HEK293 (cell line): ENCODE data around the gene WFS1.

Experiments used
- CTCF ChIA-PET: fragments of 350-600 bp; formaldehyde crosslinking; extraction: SDS; loops from one replicate; lab custom pipeline; 2021; ENCODE audit warnings: antibody characterized with exemption; lab: Yijun Ruan, JAX
- POLR2A ChIA-PET: fragments of 300-600 bp; formaldehyde crosslinking; extraction: SDS; loops from one replicate; lab custom pipeline; 2020; ENCODE audit warnings: antibody characterized with exemption, inconsistent platforms; lab: Yijun Ruan, JAX
- H3K27ac ChIP-seq: fragments of 200-500 bp; sonication (Bioruptor generic); 2 replicates; pipeline ENCODE4 v1.5.1; 2014; ENCODE audit warnings: low read depth, low read length, control low read depth, inconsistent platforms; ENCODE audit errors: extremely low read depth
- H3K36me3 ChIP-seq, 2 experiments: fragments of 200-500 bp in 1 of 2; sonication (Bioruptor generic) in 1 of 2; 1 replicate in 1 of 2; 2 replicates in 1 of 2; pipeline ENCODE4 v1.5.1; 2014 to 2017; ENCODE audit warnings: inconsistent platforms in 2 of 2, low read length in 2 of 2; ENCODE audit not compliant: control insufficient read depth in 2 of 2, insufficient read depth in 1 of 2
- H3K4me1 ChIP-seq: fragments of 200-500 bp; sonication (Bioruptor generic); 2 replicates; pipeline ENCODE4 v1.5.1; 2014; ENCODE audit warnings: mild to moderate bottlenecking, low read length, inconsistent platforms; ENCODE audit not compliant: control insufficient read depth, insufficient read depth
- H3K4me3 ChIP-seq: 2 replicates; pipeline ENCODE4 v1.5.1; 2011; ENCODE audit warnings: low read depth, mild to moderate bottlenecking, control low read depth, low read length, moderate library complexity
- H3K9me3 ChIP-seq: fragments of 200-500 bp; sonication (Bioruptor generic); 2 replicates; pipeline ENCODE4 v1.5.1; 2014; ENCODE audit warnings: low read depth, low read length, inconsistent platforms; ENCODE audit not compliant: control insufficient read depth, insufficient read depth
- FEZF1 ChIP-seq: fragments of 450-650 bp; formaldehyde crosslinking; IDR thresholded peaks from 2 replicates; pipeline ENCODE4 v1.5.1; 2016; ENCODE audit warnings: missing biosample characterization, missing genetic modification characterization
- MEIS1 ChIP-seq: sonication (generic); formaldehyde crosslinking; IDR thresholded peaks from 2 replicates; pipeline ENCODE4 v1.8.1; 2022; ENCODE audit warnings: missing genetic modification reagents, mild to moderate bottlenecking, borderline replicate concordance
- ZBTB21 ChIP-seq: fragments of 450-650 bp; formaldehyde crosslinking; IDR thresholded peaks from 2 replicates; pipeline ENCODE4 v1.5.1; 2017; ENCODE audit warnings: missing biosample characterization, missing genetic modification characterization
- ZNF2 ChIP-seq: fragments of 450-650 bp; formaldehyde crosslinking; IDR thresholded peaks from 2 replicates; pipeline ENCODE4 v1.5.1; 2016; ENCODE audit warnings: missing biosample characterization, missing genetic modification characterization
- ZNF202 ChIP-seq: fragments of 450-650 bp; formaldehyde crosslinking; IDR thresholded peaks from 2 replicates; pipeline ENCODE4 v1.5.1; 2016; ENCODE audit warnings: missing biosample characterization, missing genetic modification characterization, borderline replicate concordance
- ZNF211 ChIP-seq: fragments of 450-650 bp; formaldehyde crosslinking; IDR thresholded peaks from 2 replicates; pipeline ENCODE4 v1.5.1; 2016; ENCODE audit warnings: low read depth, missing biosample characterization, missing genetic modification characterization
- ZNF223 ChIP-seq: fragments of 450-650 bp; formaldehyde crosslinking; IDR thresholded peaks from 2 replicates; pipeline ENCODE4 v1.5.1; 2016; ENCODE audit warnings: missing biosample characterization, missing genetic modification characterization
- ZNF324 ChIP-seq: fragments of 450-650 bp; formaldehyde crosslinking; IDR thresholded peaks from 2 replicates; pipeline ENCODE4 v1.5.1; 2016; ENCODE audit warnings: missing biosample characterization, missing genetic modification characterization
- ZNF510 ChIP-seq: fragments of 450-650 bp; formaldehyde crosslinking; IDR thresholded peaks from 2 replicates; pipeline ENCODE4 v1.5.1; 2018; ENCODE audit warnings: mild to moderate bottlenecking, missing genetic modification characterization, missing biosample characterization; ENCODE audit not compliant: insufficient replicate concordance
- ZNF529 ChIP-seq: fragments of 450-650 bp; formaldehyde crosslinking; IDR thresholded peaks from 2 replicates; pipeline ENCODE4 v1.5.1; 2017; ENCODE audit warnings: missing genetic modification characterization, missing biosample characterization; ENCODE audit not compliant: insufficient replicate concordance
- ZNF670 ChIP-seq: fragments of 450-650 bp; formaldehyde crosslinking; IDR thresholded peaks from 2 replicates; pipeline ENCODE4 v1.5.1; 2016; ENCODE audit warnings: missing biosample characterization, missing genetic modification characterization, low read depth
- ZNF830 ChIP-seq: fragments of 450-650 bp; IDR thresholded peaks from 2 replicates; pipeline ENCODE4 v1.5.0; 2018; ENCODE audit warnings: missing biosample characterization, missing genetic modification characterization, low read depth, mild to moderate bottlenecking, moderate library complexity
- TF ChIP-seq, protein P1 (sequence below): fragments of 450-650 bp; formaldehyde crosslinking; IDR thresholded peaks from 2 replicates; pipeline ENCODE4 v1.5.1; 2017; ENCODE audit warnings: missing biosample characterization, mild to moderate bottlenecking, missing genetic modification characterization, moderate library complexity
- TF ChIP-seq, protein P2 (sequence below): fragments of 450-650 bp; formaldehyde crosslinking; IDR thresholded peaks from 2 replicates; pipeline ENCODE4 v1.5.1; 2017; ENCODE audit warnings: missing biosample characterization, missing genetic modification characterization
- TF ChIP-seq, protein P3 (sequence below): fragments of 450-650 bp; formaldehyde crosslinking; IDR thresholded peaks from 2 replicates; pipeline ENCODE4 v1.5.1; 2016; ENCODE audit warnings: missing biosample characterization, missing genetic modification characterization, borderline replicate concordance
- TF ChIP-seq, protein P4 (sequence below): fragments of 450-650 bp; formaldehyde crosslinking; IDR thresholded peaks from 2 replicates; pipeline ENCODE4 v1.5.1; 2016; ENCODE audit warnings: missing biosample characterization, missing genetic modification characterization
- TF ChIP-seq, protein P5 (sequence below): fragments of 450-650 bp; IDR thresholded peaks from 2 replicates; pipeline ENCODE4 v1.5.1; 2018; ENCODE audit warnings: missing biosample characterization, mild to moderate bottlenecking, missing genetic modification characterization

Gene WFS1

DNA sequence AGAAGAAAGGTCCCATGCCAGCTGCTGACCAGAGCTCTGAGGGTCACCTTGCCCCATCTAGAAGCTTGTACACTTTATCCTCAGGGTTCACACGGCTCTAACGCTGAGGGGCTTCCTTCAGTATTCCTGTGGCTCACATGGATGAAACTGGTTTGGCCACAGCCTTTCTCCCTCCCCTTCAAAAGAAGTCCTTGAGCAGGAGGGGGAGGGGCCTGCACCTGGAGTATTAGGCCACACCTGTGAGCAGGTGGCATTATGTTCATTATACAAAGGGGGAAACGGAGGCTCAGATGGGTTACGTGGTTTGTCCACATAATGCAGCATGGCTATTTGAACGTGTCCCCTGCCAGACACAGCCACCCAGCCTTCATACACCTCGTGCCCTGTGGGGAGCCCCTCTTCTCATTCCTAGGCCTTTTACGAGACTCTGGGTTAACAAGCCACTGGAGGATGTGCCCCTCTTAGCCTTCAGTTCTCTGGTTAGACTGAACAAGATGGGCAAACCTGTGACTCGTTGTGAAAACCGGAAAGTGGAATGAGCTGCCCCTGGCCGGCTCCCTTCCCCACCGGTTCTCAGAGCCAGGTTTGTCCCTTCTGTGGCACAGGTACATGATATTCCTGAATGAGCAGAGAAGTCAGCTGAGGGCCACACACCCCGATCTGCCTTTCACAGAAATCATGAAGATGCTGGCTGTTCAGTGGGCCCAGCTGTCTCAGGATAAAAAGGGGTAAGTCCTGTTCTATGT, 42.1 kb upstream of the WFS1 start:
- Histone ChIP-seq H3K27ac (no peak overlapping the region), H3K4me3 (no peak overlapping the region), H3K9me3 (no peaks in the 10 kb centered on the region), H3K4me1 (no peaks in the 10 kb centered on the region), H3K36me3 (no peaks in the 10 kb centered on the region)
- ChIA-PET CTCF (interaction anchor here (1.2 kb wide), 1 partner anchor 100 kb away, joined by 4 read pairs; no protein-coding TSS in a partner anchor), POLR2A (no interaction called here)
- TF ChIP-seq, protein P1, sequence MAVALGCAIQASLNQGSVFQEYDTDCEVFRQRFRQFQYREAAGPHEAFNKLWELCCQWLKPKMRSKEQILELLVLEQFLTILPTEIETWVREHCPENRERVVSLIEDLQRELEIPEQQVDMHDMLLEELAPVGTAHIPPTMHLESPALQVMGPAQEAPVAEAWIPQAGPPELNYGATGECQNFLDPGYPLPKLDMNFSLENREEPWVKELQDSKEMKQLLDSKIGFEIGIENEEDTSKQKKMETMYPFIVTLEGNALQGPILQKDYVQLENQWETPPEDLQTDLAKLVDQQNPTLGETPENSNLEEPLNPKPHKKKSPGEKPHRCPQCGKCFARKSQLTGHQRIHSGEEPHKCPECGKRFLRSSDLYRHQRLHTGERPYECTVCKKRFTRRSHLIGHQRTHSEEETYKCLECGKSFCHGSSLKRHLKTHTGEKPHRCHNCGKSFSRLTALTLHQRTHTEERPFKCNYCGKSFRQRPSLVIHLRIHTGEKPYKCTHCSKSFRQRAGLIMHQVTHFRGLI (tag by site-specific recombination) = no peak
- TF ChIP-seq ZNF529 (tag by site-specific recombination) (no peak), ZNF670 (no peak), ZNF202 (tag by site-specific recombination) (no peak), ZNF223 (tag by site-specific recombination) (no peak), ZNF2 (no peak), ZNF324 (tag by site-specific recombination) (no peak), ZBTB21 (tag by site-specific recombination) (no peak), FEZF1 (tag by site-specific recombination) (no peak), ZNF510 (tag by site-specific recombination) (no peak), MEIS1 (CRISPR knock-in tag) (no peak), ZNF830 (tag by site-specific recombination) (no peak), ZNF211 (tag by site-specific recombination) (no peak)
- TF ChIP-seq, protein P2, sequence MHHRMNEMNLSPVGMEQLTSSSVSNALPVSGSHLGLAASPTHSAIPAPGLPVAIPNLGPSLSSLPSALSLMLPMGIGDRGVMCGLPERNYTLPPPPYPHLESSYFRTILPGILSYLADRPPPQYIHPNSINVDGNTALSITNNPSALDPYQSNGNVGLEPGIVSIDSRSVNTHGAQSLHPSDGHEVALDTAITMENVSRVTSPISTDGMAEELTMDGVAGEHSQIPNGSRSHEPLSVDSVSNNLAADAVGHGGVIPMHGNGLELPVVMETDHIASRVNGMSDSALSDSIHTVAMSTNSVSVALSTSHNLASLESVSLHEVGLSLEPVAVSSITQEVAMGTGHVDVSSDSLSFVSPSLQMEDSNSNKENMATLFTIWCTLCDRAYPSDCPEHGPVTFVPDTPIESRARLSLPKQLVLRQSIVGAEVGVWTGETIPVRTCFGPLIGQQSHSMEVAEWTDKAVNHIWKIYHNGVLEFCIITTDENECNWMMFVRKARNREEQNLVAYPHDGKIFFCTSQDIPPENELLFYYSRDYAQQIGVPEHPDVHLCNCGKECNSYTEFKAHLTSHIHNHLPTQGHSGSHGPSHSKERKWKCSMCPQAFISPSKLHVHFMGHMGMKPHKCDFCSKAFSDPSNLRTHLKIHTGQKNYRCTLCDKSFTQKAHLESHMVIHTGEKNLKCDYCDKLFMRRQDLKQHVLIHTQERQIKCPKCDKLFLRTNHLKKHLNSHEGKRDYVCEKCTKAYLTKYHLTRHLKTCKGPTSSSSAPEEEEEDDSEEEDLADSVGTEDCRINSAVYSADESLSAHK (tag by site-specific recombination) = no peak
- TF ChIP-seq, protein P3, sequence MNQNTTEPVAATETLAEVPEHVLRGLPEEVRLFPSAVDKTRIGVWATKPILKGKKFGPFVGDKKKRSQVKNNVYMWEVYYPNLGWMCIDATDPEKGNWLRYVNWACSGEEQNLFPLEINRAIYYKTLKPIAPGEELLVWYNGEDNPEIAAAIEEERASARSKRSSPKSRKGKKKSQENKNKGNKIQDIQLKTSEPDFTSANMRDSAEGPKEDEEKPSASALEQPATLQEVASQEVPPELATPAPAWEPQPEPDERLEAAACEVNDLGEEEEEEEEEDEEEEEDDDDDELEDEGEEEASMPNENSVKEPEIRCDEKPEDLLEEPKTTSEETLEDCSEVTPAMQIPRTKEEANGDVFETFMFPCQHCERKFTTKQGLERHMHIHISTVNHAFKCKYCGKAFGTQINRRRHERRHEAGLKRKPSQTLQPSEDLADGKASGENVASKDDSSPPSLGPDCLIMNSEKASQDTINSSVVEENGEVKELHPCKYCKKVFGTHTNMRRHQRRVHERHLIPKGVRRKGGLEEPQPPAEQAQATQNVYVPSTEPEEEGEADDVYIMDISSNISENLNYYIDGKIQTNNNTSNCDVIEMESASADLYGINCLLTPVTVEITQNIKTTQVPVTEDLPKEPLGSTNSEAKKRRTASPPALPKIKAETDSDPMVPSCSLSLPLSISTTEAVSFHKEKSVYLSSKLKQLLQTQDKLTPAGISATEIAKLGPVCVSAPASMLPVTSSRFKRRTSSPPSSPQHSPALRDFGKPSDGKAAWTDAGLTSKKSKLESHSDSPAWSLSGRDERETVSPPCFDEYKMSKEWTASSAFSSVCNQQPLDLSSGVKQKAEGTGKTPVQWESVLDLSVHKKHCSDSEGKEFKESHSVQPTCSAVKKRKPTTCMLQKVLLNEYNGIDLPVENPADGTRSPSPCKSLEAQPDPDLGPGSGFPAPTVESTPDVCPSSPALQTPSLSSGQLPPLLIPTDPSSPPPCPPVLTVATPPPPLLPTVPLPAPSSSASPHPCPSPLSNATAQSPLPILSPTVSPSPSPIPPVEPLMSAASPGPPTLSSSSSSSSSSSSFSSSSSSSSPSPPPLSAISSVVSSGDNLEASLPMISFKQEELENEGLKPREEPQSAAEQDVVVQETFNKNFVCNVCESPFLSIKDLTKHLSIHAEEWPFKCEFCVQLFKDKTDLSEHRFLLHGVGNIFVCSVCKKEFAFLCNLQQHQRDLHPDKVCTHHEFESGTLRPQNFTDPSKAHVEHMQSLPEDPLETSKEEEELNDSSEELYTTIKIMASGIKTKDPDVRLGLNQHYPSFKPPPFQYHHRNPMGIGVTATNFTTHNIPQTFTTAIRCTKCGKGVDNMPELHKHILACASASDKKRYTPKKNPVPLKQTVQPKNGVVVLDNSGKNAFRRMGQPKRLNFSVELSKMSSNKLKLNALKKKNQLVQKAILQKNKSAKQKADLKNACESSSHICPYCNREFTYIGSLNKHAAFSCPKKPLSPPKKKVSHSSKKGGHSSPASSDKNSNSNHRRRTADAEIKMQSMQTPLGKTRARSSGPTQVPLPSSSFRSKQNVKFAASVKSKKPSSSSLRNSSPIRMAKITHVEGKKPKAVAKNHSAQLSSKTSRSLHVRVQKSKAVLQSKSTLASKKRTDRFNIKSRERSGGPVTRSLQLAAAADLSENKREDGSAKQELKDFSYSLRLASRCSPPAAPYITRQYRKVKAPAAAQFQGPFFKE (tag by site-specific recombination) = no peak
- TF ChIP-seq, protein P4, sequence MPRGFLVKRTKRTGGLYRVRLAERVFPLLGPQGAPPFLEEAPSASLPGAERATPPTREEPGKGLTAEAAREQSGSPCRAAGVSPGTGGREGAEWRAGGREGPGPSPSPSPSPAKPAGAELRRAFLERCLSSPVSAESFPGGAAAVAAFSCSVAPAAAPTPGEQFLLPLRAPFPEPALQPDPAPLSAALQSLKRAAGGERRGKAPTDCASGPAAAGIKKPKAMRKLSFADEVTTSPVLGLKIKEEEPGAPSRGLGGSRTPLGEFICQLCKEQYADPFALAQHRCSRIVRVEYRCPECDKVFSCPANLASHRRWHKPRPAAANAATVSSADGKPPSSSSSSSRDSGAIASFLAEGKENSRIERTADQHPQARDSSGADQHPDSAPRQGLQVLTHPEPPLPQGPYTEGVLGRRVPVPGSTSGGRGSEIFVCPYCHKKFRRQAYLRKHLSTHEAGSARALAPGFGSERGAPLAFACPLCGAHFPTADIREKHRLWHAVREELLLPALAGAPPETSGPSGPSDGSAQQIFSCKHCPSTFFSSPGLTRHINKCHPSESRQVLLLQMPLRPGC (tag by site-specific recombination) = no peak
- TF ChIP-seq, protein P5, sequence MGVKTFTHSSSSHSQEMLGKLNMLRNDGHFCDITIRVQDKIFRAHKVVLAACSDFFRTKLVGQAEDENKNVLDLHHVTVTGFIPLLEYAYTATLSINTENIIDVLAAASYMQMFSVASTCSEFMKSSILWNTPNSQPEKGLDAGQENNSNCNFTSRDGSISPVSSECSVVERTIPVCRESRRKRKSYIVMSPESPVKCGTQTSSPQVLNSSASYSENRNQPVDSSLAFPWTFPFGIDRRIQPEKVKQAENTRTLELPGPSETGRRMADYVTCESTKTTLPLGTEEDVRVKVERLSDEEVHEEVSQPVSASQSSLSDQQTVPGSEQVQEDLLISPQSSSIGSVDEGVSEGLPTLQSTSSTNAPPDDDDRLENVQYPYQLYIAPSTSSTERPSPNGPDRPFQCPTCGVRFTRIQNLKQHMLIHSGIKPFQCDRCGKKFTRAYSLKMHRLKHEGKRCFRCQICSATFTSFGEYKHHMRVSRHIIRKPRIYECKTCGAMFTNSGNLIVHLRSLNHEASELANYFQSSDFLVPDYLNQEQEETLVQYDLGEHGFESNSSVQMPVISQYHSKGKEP = no peak
